ENCODE results near the gene MTM1. TPM values are rescaled to one million over a fixed set of nuclear protein-coding genes. Genes with fewer than 3 reads are reported as not detected.

Gene MTM1
- polyA plus RNA-seq, 1 donor from 2014 or later = 7.1 TPM

DNA sequence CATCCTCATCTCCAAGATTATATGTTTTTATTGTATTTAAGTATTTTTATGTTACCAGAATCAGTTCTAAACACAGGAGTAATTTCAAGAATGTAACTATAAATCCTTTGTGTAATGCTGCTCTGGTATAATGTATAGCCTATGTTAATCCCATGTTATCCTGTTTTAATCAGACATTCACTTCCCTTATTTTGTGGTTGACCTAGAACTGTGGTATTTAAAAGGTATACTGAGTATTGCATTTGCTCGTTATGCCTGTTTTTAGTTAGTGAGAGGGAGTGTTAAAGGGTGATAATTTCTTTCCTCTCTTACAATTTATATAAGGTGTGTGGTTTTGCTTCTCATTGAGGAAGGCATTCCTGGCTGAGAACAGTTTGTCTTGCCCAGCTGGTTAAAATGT, 26.2 kb downstream of the MTM1 start:
- TF ChIP-seq, protein P1, sequence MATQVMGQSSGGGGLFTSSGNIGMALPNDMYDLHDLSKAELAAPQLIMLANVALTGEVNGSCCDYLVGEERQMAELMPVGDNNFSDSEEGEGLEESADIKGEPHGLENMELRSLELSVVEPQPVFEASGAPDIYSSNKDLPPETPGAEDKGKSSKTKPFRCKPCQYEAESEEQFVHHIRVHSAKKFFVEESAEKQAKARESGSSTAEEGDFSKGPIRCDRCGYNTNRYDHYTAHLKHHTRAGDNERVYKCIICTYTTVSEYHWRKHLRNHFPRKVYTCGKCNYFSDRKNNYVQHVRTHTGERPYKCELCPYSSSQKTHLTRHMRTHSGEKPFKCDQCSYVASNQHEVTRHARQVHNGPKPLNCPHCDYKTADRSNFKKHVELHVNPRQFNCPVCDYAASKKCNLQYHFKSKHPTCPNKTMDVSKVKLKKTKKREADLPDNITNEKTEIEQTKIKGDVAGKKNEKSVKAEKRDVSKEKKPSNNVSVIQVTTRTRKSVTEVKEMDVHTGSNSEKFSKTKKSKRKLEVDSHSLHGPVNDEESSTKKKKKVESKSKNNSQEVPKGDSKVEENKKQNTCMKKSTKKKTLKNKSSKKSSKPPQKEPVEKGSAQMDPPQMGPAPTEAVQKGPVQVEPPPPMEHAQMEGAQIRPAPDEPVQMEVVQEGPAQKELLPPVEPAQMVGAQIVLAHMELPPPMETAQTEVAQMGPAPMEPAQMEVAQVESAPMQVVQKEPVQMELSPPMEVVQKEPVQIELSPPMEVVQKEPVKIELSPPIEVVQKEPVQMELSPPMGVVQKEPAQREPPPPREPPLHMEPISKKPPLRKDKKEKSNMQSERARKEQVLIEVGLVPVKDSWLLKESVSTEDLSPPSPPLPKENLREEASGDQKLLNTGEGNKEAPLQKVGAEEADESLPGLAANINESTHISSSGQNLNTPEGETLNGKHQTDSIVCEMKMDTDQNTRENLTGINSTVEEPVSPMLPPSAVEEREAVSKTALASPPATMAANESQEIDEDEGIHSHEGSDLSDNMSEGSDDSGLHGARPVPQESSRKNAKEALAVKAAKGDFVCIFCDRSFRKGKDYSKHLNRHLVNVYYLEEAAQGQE (IDR thresholded peaks at IDR 0.05; ENCODE audit: borderline replicate concordance) = no peak
- no peak for TF ChIP-seq EP300 (conservative IDR thresholded peaks at IDR 0.05; ENCODE audit: poor library complexity, severe bottlenecking)
- TF ChIP-seq POLR2AphosphoS5 (IDR thresholded peaks at IDR 0.05) = no peak
- no peak for TF ChIP-seq TAF1 (IDR thresholded peaks at IDR 0.05; ENCODE audit: low read depth)
- TF ChIP-seq EZH2 (IDR thresholded peaks at IDR 0.05; ENCODE audit: borderline replicate concordance, insufficient read depth, low read length, poor library complexity, severe bottlenecking) = no peak
- TF ChIP-seq, protein P2, sequence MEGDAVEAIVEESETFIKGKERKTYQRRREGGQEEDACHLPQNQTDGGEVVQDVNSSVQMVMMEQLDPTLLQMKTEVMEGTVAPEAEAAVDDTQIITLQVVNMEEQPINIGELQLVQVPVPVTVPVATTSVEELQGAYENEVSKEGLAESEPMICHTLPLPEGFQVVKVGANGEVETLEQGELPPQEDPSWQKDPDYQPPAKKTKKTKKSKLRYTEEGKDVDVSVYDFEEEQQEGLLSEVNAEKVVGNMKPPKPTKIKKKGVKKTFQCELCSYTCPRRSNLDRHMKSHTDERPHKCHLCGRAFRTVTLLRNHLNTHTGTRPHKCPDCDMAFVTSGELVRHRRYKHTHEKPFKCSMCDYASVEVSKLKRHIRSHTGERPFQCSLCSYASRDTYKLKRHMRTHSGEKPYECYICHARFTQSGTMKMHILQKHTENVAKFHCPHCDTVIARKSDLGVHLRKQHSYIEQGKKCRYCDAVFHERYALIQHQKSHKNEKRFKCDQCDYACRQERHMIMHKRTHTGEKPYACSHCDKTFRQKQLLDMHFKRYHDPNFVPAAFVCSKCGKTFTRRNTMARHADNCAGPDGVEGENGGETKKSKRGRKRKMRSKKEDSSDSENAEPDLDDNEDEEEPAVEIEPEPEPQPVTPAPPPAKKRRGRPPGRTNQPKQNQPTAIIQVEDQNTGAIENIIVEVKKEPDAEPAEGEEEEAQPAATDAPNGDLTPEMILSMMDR (IDR thresholded peaks at IDR 0.05; ENCODE audit: poor library complexity, severe bottlenecking) = no peak
- TF ChIP-seq MXI1 (conservative IDR thresholded peaks at IDR 0.05; ENCODE audit: poor library complexity, severe bottlenecking) = no peak
- TF ChIP-seq SMC3 (conservative IDR thresholded peaks at IDR 0.05; ENCODE audit: poor library complexity) = no peak
- no peak for TF ChIP-seq RAD21 (conservative IDR thresholded peaks at IDR 0.05)
- Histone ChIP-seq H3K9me2 (ENCODE audit: insufficient read depth, low read length) (no peaks in the 10 kb centered on the region), H3F3A (ENCODE audit: insufficient read depth, low read length, poor library complexity, severe bottlenecking) (no peaks in the 10 kb centered on the region), H3K36me3 (ENCODE audit: insufficient read depth, low read length) (no peaks in the 10 kb centered on the region), H3K27ac (ENCODE audit: low read length) (no peak overlapping the region), H3K79me2 (replicated peaks; ENCODE audit: insufficient read depth, low read length) (no peaks in the 10 kb centered on the region), H3K27me3 (ENCODE audit: insufficient read depth, low read depth, low read length) (no peaks in the 10 kb centered on the region), H3K9me3 (ENCODE audit: low read length) (no peaks in the 10 kb centered on the region), H4K20me1 (ENCODE audit: insufficient read depth) (no peaks in the 10 kb centered on the region), H2AFZ (ENCODE audit: low read depth, low read length) (no peak overlapping the region), H3K4me3 (ENCODE audit: low read length) (no peak overlapping the region), H3K9ac (ENCODE audit: low read length) (no peak overlapping the region), H3K4me2 (ENCODE audit: low read length) (no peak overlapping the region)

DNA sequence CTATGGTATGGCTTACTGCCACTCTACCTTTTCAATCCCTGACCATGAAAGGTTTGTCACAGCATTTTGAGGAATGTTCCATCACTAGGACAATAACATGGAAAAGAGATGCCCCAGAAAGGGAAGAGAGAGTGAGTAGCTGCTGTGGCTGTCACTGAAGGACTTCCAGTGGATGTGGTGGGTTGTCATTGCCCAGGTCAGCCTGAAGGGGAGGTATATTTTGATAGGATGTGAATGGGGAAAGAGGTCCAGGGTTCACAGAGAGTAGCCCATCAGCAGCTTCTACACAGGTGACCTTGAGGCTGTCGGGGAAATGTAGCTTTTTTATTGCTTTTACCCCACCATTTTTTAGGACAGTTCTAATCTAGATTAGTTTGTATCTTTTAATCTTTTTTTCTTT, 30.8 kb downstream of the MTM1 start:
- no peak overlapping the region for H3K4me2 ChIP-seq (ENCODE audit: low read length)
- no peak overlapping the region for H3K9ac ChIP-seq (ENCODE audit: low read length)

More for the DNA sequence above, 30.8 kb downstream of the MTM1 start:
- Histone ChIP-seq H3K36me3 (ENCODE audit: insufficient read depth, low read length) (no peaks in the 10 kb centered on the region), H3K27me3 (ENCODE audit: insufficient read depth, low read depth, low read length) (no peaks in the 10 kb centered on the region), H2AFZ (ENCODE audit: low read depth, low read length) (no peak overlapping the region), H3K9me2 (ENCODE audit: insufficient read depth, low read length) (no peaks in the 10 kb centered on the region), H3K79me2 (replicated peaks; ENCODE audit: insufficient read depth, low read length) (no peaks in the 10 kb centered on the region), H4K20me1 (ENCODE audit: insufficient read depth) (no peaks in the 10 kb centered on the region), H3K9me3 (ENCODE audit: low read length) (no peaks in the 10 kb centered on the region), H3K27ac (ENCODE audit: low read length) (no peak overlapping the region), H3K4me3 (ENCODE audit: low read length) (no peak overlapping the region), H3F3A (ENCODE audit: insufficient read depth, low read length, poor library complexity, severe bottlenecking) (no peaks in the 10 kb centered on the region)
- TF ChIP-seq MXI1 (conservative IDR thresholded peaks at IDR 0.05; ENCODE audit: poor library complexity, severe bottlenecking) (no peak), EP300 (conservative IDR thresholded peaks at IDR 0.05; ENCODE audit: poor library complexity, severe bottlenecking) (no peak), SMC3 (conservative IDR thresholded peaks at IDR 0.05; ENCODE audit: poor library complexity) (no peak), POLR2AphosphoS5 (IDR thresholded peaks at IDR 0.05) (no peak), EZH2 (IDR thresholded peaks at IDR 0.05; ENCODE audit: borderline replicate concordance, insufficient read depth, low read length, poor library complexity, severe bottlenecking) (no peak), TAF1 (IDR thresholded peaks at IDR 0.05; ENCODE audit: low read depth) (no peak), RAD21 (conservative IDR thresholded peaks at IDR 0.05) (no peak)
- TF ChIP-seq, protein P2 (IDR thresholded peaks at IDR 0.05; ENCODE audit: poor library complexity, severe bottlenecking) = no peak
- TF ChIP-seq, protein P1 (IDR thresholded peaks at IDR 0.05; ENCODE audit: borderline replicate concordance) = no peak

All from neural cell (in vitro differentiated cells).